ENCODE measurements around the gene MAP2K3.

Gene MAP2K3

DNA sequence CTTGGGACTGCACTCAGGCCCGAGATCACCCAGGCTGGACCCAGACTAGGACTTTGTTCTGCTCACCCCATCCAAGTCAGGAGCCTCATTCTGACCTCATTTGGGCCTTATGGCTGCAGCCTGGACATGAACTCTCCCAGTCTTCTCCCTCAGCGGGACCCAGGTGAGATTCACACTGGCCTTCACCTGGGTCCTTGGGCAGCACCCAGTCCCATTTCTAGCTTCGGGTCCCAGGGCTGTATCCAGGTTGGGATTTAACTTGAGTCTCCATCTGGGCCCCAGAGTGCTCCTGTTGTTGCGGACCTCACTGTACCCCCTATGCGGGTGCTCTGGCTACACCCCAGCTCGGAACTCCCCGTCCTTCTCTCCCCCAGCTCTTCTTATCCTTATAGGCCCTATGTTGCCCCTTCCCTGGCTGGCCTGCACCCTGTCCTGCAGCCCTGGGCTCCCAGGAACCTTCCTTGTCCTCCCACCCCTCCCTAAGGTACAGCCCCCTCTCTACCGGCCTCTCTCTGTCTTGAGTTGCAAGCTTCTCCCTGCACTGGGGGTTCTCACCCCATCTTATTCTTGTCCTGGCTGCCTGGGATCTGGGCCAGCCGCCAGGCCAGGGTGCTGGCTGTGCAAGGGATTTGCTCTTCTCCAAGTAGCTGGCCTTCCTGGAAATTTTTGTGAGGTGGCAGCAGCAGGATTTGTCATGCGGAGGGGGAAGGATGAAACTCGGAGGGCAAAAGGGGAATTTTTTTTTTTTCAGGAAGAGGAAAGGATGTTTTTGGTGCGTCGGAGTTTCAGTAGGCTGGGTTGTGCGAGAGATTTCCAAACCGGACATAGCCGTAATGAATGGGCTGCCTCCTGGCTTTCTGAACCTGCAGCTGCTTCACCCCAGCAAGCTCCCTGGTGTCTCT is 904 bp downstream of the MAP2K3 start:
- peaks cover 7% of the 10 kb centered on the region for H3K36me3 Mint-ChIP-seq
- H3K27ac Mint-ChIP-seq, result peak overlapping the region; percentile 94
- peaks cover 31% of the 10 kb centered on the region for H3K4me1 Mint-ChIP-seq (ENCODE audit: low read depth)
- H3K9me3 Mint-ChIP-seq (ENCODE audit: low read depth), result no peaks in the 10 kb centered on the region
- no peaks in the 10 kb centered on the region for H3K27me3 Mint-ChIP-seq
- H3K4me3 Mint-ChIP-seq, result peak overlapping the region; percentile 97

DNA sequence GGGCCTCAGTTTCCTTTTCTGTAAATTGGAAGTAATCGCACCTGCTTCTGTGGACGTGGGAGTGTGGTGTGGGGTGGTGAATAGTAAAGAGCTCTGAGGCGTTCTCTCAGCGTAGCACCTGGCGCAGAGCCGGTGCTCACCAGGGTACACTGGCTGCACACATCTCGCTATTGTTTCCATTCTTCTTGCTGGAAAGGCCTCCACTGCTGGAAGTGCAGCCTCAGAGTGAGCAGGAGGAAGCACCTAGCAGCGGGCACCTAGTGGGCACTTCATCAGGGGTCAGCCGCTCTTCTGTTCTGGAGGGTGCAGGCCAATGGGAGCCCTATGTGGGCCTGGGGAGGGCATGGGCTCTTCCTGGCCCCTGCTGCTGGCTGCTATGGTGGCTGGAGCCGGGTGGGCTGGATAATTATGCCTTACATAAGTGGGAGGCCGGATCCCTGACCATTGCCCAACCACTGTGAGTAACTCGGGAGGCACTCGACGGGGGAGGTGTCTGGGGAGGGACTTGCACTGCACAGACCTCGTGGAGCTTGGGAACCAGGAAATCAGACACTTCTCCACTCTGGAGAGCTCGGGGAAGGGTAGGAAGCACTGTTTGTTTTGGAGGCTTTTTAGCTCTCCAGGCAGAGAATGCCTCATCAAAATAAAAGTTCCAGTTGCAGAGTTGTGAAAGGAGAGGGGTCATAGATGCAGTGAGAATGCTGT is 1.7 kb downstream of the MAP2K3 start:
- H3K27me3 Mint-ChIP-seq, result peaks cover 2% of the 10 kb centered on the region
- peaks cover 36% of the 10 kb centered on the region for H3K4me1 Mint-ChIP-seq (ENCODE audit: low read depth)
- H3K9me3 Mint-ChIP-seq (ENCODE audit: low read depth), result no peaks in the 10 kb centered on the region
- H3K36me3 Mint-ChIP-seq, result peaks cover 7% of the 10 kb centered on the region
- H3K4me3 Mint-ChIP-seq, result peak overlapping the region; percentile 97
- peak overlapping the region; percentile 94 for H3K27ac Mint-ChIP-seq

DNA sequence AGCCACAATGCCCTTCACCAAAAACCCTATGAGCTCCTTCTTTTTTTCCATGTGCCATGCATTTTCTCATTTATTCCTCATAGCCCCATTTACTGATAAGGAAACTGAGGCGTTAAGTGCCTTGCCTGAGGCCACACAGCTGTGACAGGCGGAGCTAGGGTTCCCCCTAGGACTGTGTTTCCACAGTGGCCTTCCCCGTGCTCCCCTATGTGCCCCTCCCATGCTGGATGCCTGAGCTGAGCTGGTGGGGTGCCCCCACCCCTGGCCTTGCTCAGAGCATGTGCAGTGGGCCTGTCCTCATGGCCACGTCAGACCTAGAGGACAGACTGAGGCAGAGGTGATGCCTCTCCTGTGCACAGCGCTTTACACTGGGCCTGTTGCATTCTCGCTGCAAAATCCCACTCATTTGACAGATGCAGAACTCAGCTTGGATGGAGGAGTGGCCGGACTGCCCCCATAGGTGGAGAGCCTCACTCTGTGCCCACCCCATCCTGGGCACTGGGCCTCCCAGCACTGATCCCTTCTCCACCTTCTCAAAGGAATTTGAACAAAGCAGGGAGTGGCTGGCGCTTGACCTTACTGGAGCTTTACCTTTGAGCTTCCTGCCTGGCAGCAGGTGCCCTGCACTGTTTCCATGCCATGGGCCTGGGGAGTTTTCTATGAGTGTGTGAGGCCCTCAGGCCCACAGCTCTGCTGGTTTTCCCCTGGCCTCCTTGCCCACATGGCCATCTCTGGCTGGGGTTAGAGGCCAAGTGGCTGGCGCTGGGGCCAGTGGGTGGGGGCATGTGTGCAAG is 2.6 kb downstream of the MAP2K3 start:
- Mint-ChIP-seq H3K4me3 (peak overlapping the region; percentile 97), H3K36me3 (peaks cover 7% of the 10 kb centered on the region), H3K9me3 (ENCODE audit: low read depth) (no peaks in the 10 kb centered on the region), H3K4me1 (ENCODE audit: low read depth) (peaks cover 36% of the 10 kb centered on the region), H3K27me3 (peaks cover 2% of the 10 kb centered on the region), H3K27ac (peak overlapping the region; percentile 94)

DNA sequence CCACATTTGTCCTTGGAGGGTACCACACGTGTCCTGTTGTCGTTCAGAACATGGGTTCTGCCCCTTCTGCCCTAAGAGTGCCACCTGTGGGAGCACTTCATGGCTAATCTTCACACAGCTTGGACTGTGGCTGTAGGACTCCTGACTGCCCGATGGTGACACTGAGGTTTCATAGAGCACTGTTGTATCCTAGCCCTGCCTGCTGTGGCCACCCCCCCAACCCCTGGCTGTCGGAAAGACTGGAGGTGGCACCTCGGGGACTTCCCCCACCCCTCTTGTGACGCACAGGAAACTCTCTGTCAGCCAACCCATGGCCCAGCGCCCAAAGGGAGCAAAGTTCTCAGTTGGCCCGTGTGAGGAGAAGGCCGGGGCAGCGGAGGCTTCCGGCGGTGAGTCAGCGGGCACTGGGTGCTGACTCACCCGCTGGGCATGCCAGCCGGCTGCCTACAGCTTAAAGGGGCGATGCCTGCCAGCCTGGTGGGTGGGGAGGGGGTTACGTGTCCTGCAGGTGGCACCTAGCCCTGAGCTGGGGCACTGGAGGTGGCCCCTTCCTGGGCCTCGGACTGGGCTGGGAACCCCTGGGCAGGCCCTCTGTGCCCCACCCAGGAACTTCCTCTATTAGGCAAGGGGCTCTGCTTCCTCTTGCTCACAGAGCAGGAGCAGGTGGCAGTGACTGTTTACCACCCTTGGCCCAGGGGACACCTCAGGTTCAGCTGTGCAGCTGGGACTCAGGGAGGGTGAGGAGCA is 3.4 kb downstream of the MAP2K3 start:
- Mint-ChIP-seq H3K4me1 (ENCODE audit: low read depth) (peaks cover 39% of the 10 kb centered on the region), H3K27ac (peak overlapping the region; percentile 94), H3K27me3 (peaks cover 3% of the 10 kb centered on the region), H3K9me3 (ENCODE audit: low read depth) (no peaks in the 10 kb centered on the region), H3K4me3 (peak overlapping the region; percentile 97), H3K36me3 (peaks cover 7% of the 10 kb centered on the region)

DNA sequence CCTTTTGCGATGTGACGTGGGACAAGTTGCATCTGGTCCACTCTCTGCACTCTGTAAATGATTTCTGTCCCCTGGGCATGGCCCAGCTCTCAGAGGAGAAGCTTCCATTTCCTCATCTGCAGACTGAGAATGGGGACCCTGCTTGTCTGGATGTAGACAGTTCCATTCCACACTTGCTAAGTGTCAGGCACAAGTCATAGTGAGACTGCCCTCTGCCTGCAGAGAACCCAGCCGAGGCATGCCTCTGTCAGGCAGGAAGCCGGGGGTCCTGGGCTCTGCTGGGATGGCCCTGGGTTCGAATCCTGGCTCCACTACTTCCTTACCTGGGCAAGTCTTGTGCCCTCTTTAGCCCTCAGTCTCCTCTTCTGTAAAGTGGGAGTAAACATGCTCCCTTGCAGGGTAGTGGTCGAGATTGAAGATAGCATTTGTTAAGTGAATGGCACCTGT is 4.1 kb downstream of the MAP2K3 start:
- H3K27me3 Mint-ChIP-seq, result peaks cover 3% of the 10 kb centered on the region
- H3K36me3 Mint-ChIP-seq, result peaks cover 7% of the 10 kb centered on the region
- peaks cover 36% of the 10 kb centered on the region for H3K4me1 Mint-ChIP-seq (ENCODE audit: low read depth)
- peak overlapping the region; percentile 94 for H3K27ac Mint-ChIP-seq
- no peaks in the 10 kb centered on the region for H3K9me3 Mint-ChIP-seq (ENCODE audit: low read depth)
- H3K4me3 Mint-ChIP-seq, result peak overlapping the region; percentile 97

DNA sequence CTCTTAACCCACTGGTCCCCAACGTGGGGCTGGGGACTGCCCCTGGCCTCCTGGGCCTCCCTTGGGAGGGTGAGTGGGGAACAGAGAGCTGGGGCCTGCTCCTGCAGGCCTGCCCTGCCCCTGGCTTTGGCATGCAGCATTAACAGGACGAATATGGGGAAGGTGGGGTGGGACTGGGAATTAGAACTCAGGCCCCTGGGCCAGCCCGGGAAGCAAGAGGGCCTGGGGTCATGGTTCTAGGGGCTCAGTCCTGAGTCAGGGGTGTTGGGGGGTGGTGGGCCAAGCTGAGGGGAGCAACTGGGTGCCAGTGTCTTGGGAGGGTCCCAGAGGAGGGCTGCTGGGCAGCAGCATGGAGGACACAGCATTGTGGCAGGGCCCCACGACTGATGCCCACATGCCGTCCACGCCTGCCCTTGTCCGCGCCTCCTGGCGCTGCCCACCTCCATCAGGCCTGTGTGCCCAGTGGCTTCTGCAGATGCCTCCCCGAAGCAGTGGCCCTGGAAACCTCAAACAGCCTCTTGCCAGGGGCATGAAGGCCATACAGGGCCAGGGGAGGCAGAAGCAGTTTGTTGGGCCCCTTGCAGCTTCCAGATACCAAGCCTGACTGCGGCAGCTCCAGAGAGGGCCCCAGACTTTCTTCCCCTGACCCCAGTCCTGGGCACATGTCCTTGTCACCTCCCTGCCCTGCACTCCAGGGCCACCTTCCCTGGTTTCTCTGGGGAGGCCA is 4.8 kb downstream of the MAP2K3 start:
- Mint-ChIP-seq H3K36me3 (peaks cover 7% of the 10 kb centered on the region), H3K27ac (peak overlapping the region; percentile 94), H3K9me3 (ENCODE audit: low read depth) (no peaks in the 10 kb centered on the region), H3K4me3 (peak overlapping the region; percentile 97), H3K27me3 (peaks cover 3% of the 10 kb centered on the region), H3K4me1 (ENCODE audit: low read depth) (peaks cover 38% of the 10 kb centered on the region)

DNA sequence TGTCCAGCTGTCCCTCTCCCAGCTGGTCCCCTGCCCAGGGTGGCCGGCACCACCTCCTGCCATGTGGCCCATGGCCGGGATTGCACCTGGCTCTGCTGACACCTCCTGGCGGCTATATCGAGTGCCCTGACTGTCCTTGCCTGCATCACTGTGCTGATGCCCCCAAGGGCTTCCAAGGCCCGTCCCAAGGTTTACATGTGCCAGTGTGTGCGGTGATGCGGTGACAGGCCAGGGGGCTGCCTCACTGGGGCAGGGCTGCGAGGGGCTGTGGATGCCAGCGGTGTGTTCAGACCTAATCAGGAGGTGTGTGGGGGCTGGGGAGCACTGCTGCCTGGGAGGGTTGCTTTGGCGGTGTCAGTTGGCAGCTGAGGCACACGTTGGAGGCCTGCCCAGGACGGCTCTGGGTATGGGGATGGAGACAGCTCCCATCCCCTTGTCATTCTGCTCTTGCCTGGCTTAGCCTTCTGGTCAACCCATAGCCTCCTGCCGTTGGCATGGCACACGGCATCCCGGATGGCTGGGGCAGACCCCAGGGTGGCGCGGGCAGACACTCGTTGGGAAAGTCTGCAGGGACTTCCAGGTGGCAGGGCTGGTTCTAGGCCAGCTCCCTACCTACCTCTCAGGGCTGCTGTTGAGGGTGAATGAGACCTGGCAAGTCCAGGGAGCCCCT is 5.5 kb downstream of the MAP2K3 start:
- H3K4me3 Mint-ChIP-seq, result no peak overlapping the region
- H3K27me3 Mint-ChIP-seq, result peaks cover 9% of the 10 kb centered on the region
- peak overlapping the region; percentile 22 for H3K27ac Mint-ChIP-seq
- H3K9me3 Mint-ChIP-seq (ENCODE audit: low read depth), result no peaks in the 10 kb centered on the region
- peaks cover 44% of the 10 kb centered on the region for H3K4me1 Mint-ChIP-seq (ENCODE audit: low read depth)
- H3K36me3 Mint-ChIP-seq, result peaks cover 9% of the 10 kb centered on the region

DNA sequence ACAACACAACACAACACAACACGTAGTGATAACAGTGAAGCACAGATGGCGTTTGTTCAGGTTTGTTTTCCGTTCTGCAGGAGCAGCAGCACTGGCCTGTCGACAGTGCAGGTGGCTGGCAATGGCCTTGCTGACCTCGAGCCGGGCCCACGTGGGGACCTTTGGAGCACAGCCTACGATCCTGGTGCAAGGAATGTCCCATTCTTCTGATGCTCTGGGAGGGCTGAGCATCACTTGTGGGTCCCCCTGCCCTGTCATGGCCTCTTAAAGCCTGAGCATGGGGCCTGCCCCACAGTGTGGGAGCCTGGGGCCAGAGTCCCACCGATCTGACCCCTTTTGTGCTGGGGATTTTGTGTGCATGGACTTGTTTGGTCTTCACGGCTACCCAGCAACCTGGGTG is 6.8 kb downstream of the MAP2K3 start:
- Mint-ChIP-seq H3K27ac (no peak overlapping the region), H3K4me3 (no peak overlapping the region), H3K36me3 (peaks cover 4% of the 10 kb centered on the region), H3K27me3 (peaks cover 9% of the 10 kb centered on the region), H3K9me3 (ENCODE audit: low read depth) (no peaks in the 10 kb centered on the region), H3K4me1 (ENCODE audit: low read depth) (peaks cover 41% of the 10 kb centered on the region)

DNA sequence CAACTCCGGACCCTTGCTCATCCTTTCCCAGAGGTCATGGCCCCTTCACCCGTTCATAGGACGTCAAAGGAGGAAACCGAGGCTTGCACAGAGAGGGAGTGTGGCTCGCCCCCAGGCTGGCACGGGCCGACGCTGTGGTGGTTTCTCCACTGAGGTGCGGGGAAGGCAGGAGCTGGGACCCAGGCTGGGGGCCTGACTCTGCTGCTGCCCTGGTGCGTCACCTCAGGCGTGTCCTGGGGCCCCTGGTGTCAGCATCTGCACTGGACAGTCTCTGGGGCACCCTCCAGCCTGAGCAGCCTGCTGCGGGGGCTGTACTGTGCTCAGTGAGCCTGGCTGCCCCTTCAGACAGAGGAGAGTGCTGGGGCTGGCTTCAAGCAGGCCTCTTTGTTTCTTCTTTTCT is 7.4 kb downstream of the MAP2K3 start:
- Mint-ChIP-seq H3K4me1 (ENCODE audit: low read depth) (peaks cover 37% of the 10 kb centered on the region), H3K27me3 (peaks cover 9% of the 10 kb centered on the region), H3K36me3 (peaks cover 3% of the 10 kb centered on the region), H3K27ac (no peak overlapping the region), H3K4me3 (no peak overlapping the region), H3K9me3 (ENCODE audit: low read depth) (no peaks in the 10 kb centered on the region)

DNA sequence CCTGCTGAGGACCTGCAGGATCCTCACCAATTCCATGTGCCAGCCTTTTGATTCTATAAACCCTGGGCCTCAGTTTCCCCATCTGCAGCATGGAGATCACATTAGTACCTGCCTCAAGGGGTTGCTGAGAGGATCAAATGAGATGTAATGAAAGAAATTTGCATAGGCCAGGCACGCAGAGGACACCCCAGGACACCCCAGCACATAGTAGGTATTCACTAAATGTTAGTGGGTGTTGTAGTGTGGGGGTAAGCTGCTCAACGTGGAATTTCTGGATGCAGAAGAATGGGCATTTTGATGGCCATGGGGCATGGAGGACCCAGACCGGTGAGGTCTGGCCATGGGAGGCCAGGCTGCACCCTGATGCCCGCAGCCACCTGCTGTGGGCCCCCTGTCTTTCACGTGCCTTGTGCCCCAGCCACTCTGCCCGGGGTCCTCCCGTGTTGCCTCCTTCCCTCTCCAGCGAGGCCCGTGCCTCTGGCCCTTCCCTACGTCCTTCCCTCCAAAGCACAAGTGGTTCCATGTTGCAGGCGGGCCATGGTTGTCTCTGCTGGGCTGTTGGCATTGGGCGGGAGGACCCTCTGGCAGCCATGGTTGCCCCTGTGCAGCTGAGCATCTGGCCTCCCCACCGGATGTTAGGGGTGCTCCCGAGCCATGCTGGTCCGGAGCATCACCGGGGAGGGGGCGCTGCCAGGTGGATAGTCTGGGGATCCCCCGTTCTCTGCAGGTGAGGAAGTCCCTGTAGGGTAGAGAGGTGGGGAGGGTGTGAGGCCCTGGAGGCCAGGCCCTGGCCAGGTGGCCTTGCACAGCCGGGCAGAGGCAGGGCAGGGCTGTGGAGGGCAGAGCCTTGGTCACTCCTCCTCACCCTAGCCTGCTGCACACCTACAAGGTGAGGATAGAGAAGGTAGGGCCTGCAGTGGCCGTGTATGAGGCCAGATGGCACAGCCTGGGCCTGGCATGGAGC is 8.6 kb downstream of the MAP2K3 start:
- Mint-ChIP-seq H3K27ac (no peak overlapping the region), H3K9me3 (ENCODE audit: low read depth) (no peaks in the 10 kb centered on the region), H3K4me3 (no peak overlapping the region), H3K4me1 (ENCODE audit: low read depth) (peaks cover 31% of the 10 kb centered on the region), H3K27me3 (peaks cover 9% of the 10 kb centered on the region), H3K36me3 (peaks cover 3% of the 10 kb centered on the region)

DNA sequence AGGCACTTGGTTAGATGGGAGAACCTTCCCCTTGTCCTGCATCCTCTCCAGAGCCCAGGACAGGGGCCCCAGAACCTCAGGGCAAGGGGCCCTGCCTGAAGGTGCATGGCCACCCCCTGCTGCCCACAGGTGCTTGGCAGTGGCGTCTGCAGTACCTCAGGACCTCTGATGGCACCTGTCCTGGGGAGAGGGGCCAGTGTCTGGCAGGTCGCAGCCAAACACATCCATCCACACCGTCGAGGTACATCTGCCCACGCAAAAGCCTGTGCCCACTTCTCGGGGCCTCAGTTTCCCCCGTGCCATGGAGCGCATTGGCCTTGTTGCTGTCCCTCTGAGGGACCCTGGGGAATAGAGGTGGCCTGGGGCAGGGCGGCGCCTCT is 9.3 kb downstream of the MAP2K3 start:
- peaks cover 9% of the 10 kb centered on the region for H3K27me3 Mint-ChIP-seq
- H3K36me3 Mint-ChIP-seq, result peaks cover 3% of the 10 kb centered on the region
- no peak overlapping the region for H3K4me3 Mint-ChIP-seq
- H3K27ac Mint-ChIP-seq, result no peak overlapping the region
- no peaks in the 10 kb centered on the region for H3K9me3 Mint-ChIP-seq (ENCODE audit: low read depth)
- peaks cover 24% of the 10 kb centered on the region for H3K4me1 Mint-ChIP-seq (ENCODE audit: low read depth)

DNA sequence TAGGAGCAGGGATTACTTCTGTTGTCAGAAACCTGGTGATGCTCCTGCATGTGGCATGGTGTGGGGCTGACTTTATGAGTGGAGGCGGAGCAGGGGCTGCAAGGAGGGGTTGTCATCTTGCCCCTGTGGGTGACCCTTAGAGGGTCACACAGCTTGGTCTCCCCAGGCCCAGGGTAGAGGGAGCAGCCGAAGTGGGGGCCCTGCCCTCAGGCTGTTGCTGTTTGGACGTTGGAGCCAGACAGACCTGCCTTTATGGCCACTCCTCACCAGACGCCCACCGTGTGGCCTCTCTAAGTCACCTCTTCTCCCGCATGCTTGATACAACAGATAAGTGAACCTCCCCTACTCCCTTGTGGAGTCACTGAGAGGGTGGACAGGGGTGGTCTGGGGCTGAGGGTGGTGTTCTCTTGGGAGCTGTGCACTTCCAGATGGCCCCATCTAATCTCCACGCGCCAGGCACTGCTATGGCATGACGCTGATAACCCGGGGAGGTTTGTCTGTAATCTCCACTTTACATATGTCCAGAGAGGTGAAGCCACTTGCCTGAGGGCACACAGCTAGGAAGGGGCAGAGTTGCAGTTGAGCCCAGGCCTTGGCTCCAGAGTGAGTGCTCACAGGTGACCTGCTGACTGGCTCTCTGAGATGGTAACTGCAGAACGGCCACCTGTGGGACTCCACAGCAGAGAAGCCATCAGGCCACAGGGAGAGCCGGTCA is 10.0 kb downstream of the MAP2K3 start:
- H3K36me3 Mint-ChIP-seq, result peaks cover 3% of the 10 kb centered on the region
- no peaks in the 10 kb centered on the region for H3K9me3 Mint-ChIP-seq (ENCODE audit: low read depth)
- peaks cover 9% of the 10 kb centered on the region for H3K27me3 Mint-ChIP-seq
- H3K4me1 Mint-ChIP-seq (ENCODE audit: low read depth), result peaks cover 21% of the 10 kb centered on the region
- no peak overlapping the region for H3K4me3 Mint-ChIP-seq
- H3K27ac Mint-ChIP-seq, result peak overlapping the region; percentile 34
